Measurements from ENCODE around the gene GAS2L1.

DNA sequence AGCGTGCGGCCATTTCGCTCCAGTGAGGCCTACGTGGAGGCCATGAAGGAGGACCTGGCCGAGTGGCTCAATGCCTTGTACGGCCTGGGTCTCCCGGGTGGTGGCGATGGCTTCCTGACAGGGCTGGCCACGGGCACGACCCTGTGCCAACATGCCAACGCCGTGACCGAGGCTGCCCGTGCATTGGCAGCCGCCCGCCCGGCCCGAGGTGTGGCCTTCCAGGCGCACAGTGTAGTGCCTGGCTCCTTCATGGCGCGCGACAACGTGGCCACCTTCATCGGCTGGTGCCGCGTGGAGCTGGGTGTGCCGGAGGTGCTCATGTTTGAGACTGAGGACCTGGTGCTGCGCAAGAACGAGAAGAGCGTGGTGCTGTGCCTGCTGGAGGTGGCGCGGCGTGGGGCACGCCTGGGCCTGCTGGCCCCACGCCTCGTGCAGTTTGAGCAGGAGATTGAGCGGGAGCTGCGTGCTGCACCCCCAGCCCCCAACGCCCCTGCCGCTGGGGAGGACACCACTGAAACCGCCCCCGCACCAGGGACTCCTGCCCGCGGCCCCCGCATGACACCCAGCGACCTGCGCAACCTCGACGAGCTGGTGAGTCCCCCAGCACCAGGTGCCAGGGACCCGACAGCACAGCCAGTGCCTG, 1.8 kb downstream of the GAS2L1 start:
- TF ChIP-seq POLR2A (IDR thresholded peaks at IDR 0.05) (no peak), POLR2AphosphoS5 (IDR thresholded peaks at IDR 0.05) (no peak)
- TF ChIP-seq, protein P1, sequence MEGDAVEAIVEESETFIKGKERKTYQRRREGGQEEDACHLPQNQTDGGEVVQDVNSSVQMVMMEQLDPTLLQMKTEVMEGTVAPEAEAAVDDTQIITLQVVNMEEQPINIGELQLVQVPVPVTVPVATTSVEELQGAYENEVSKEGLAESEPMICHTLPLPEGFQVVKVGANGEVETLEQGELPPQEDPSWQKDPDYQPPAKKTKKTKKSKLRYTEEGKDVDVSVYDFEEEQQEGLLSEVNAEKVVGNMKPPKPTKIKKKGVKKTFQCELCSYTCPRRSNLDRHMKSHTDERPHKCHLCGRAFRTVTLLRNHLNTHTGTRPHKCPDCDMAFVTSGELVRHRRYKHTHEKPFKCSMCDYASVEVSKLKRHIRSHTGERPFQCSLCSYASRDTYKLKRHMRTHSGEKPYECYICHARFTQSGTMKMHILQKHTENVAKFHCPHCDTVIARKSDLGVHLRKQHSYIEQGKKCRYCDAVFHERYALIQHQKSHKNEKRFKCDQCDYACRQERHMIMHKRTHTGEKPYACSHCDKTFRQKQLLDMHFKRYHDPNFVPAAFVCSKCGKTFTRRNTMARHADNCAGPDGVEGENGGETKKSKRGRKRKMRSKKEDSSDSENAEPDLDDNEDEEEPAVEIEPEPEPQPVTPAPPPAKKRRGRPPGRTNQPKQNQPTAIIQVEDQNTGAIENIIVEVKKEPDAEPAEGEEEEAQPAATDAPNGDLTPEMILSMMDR (IDR thresholded peaks at IDR 0.05), result no peak
